ENCODE measurements around the gene DNAH3.
"Not testable (repeated sequence)": the region's sequence is repeated elsewhere in the genome, so short reads cannot be mapped to it uniquely, and the experiment has no call there.

The DNAH3 gene

DNA sequence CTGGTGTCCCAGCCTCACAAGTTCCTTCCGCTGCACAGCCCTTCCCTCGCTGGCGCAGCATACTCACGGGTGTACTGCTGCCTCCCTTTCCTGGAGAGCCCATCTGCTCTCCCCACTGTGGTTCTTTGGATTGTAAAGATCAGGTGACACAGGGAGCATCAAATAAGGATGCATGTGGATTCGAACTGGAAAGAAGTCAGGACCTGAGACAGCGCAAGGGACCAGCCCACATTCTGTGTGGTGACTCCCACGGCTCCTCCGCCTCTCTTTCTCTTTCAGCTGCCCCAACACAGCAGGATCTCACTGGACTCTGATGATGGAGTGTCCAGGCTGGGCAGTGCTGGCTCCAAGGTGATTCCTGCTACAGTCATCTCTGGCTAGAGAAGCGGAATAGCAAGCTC, 15.9 kb upstream of the DNAH3 start:
- no peak for DNase-seq

DNA sequence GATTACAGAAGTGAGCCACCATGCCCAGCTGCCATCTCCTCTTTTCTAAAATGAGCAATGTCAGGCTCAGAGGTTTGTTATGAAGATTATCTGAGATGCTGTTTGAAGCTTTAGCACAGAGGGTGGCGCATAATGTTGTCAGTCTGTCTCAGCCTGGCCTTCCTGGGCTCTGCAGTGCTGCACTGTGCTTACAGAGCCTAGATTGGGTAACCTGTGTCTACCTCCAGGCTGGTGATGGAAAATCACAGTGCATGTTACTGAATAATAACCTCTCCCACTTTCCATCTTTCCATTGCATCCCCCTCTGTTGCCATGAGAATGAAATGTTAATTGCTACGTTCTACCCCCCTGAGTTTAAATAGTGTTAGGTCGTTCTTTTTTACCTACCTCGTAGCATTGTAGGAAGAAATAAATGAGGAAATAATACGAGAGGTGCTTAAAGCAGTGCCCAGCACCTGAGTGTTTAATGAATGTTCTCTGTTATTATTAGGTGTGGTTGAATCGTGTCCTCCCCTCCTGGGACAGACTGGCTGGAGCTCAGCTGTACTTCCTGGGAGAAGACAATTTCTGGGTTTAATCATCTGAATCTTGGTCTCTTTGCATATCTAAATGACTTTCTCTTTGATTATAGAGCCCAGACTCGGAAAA, 14.0 kb upstream of the DNAH3 start:
- no peak for DNase-seq

DNA sequence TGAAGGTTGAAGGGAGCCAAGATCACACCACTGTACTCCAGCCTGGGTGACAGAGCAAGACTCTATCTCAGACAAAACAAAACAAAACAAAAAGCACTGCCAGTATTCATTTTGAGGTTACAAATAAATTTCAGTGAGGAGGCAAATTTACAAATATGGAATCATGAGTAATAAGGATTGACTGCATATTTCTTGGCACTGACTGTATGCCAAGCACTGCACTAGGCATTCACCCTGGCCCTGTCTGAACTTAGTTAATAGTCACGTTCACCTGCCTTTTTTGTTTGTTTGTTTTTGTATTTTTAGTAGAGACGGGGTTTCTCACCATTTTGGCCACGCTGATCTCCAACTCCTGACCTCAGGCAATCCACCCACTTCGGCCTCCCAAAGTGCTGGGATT, 12.9 kb upstream of the DNAH3 start:
- no peak for DNase-seq

DNA sequence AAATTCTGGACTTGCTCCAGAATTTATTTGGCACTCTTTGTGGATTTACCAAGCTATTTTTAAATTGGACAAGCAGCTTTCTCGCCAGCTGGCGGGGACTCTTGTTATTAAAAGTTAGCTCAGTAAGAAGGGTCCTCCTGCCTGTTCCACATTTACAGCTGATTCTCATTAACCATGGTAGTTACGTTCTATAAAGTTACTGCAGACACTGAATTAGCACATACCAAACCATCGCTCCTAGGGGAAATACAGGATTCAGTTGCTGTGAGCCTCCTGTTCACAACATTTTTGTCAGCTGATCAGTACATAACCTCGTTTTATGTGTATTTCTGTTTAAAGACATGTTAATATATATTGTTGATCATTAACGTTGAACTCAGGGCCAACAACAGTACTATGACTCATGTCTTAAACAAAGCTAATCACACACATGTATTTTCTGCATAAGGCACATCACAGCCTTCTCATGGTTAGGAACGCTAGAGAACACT, 12.1 kb upstream of the DNAH3 start:
- DNase-seq = no peak

DNA sequence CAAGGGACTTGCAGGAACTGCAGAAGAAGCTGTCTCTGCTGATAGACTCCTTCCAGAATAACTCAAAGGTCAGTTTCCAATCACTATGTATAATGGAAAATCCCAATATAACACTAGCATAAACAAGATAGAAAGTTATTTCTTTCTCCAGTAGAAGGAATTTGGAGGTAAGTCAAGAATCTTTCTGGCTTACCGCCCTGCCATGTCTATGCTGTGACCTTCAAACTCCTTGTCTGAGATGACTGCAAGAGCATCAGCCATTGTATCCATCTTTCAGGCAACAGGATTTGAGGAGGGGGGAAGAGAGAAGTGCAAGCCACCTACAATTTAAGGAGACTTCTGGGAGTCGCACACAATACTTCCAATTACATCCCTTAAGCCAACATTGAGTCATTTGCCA, 10.6 kb upstream of the DNAH3 start:
- no peak for DNase-seq

DNA sequence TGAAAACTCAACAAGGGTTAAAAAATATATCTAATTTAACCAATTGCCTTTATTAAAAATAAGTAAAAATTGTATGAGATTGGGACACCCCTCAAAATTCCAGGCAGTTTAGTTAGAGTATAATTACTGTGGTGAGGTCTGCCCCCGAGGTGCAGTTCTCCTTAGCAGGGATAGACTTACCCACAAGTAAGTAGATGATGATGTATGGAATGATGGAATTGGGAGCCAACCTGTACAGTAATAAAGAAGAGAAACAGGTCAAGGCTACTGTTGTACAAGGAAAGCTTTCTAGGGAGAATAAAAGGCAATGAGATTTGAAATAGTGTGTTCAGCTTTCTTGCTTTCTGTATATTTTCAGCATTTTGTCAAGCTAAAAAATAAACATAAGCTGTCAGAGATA, 9.6 kb upstream of the DNAH3 start:
- DNase-seq = no peak

DNA sequence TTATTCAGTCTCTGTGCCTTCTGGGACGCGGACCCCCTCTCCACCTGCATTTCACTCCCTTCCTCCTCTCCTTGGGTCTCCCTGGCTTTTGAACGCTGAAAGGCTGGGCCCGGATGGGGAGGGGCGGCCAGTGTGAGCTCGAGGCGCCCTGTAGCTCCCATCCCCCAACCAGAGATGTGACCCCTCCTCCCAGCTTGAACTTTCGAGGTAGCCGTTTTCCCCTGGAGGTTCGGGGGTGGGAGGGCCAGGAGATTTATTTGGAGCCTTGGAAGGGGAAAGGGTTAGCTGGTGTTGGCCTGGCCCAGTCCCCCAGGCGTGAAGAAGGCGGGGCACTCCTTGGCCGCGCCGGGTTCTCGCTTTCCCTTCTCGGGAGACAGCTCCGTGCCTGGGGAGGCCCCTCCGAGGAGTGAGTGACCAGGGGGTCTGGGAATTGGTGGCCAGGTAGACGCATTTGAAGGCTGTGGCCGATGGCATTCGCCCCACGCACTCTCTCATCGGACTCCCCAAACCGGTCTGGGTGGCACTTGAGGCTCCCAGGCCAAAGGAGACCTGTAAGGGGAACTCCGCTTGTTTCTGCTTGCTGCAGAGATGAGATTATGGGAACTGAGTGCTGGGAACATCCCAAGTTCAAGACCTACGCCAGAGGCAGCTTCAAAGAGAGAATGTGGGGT, 8.8 kb upstream of the DNAH3 start:
- peak; percentile 28 for DNase-seq

DNA sequence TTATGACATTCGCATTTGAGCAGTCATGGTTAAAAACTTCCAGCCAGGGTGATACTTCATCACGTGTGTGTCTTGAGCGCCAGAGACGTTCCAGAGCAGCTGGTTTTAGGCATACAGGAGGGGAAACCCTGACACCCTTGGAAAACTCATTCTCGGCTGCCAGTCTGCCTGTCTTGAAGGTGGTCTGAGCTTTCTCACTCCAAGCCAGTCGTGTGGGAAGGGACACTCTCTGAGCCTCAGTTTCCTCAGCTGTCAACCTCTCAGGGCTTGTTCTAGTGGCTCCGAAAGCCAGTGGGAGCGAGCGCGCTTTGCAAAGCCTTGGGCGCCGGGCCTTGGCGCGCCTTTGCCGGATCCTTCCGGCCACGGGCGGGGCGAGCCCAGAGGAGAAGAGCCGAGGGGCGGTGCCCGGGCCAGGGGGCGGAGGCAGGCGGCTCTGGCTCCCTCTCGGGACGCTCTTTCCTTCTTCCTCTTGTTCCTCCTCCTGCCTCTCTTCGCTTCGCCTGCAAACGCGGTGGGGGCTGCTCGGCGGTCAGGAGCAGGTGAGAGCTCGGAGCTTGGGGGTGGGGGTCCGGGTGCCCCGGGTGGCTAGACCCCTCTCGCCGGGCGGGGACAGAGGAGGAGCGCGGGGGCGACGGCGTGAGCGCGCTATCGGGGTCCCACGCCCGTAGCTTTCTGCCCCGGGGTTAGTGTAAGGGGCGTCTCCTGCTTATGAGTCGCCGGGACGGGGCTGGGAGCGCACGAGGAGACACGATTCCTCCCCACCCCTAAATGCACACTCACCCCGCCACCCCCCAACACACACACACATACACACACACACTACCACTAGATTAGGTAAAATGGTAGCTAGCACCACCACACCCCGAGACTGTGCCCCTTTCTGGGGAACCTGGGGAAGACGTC, 7.8 kb upstream of the DNAH3 start, which contains the start of gene LDAF1:
Gene LDAF1 (plus strand): TSS at position 467 of the 903 bp plus-strand sequence. CDS start 2,509 bp downstream, outside the sequence.
- DNase-seq = peak; percentile 84 to 86

DNA sequence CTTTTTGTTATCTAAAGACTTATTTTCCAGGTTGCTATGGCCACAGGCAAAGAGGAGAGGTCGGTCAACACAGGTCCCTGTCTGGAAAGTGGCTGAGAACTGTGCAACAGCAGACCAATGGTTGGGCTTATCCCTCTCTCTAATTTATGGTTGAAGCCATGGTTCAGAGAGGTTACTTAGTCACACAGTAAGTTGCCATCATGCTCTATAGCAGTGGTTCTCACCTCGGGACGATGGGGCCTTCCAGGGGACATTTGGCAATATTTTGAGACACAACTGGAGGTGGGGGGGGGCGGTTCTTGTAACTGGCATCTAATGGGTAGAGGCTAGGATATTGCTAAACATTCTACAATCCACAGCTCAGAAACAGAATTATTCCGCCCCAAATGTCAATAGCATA, 7.0 kb upstream of the DNAH3 start:
- DNase-seq = no peak

DNA sequence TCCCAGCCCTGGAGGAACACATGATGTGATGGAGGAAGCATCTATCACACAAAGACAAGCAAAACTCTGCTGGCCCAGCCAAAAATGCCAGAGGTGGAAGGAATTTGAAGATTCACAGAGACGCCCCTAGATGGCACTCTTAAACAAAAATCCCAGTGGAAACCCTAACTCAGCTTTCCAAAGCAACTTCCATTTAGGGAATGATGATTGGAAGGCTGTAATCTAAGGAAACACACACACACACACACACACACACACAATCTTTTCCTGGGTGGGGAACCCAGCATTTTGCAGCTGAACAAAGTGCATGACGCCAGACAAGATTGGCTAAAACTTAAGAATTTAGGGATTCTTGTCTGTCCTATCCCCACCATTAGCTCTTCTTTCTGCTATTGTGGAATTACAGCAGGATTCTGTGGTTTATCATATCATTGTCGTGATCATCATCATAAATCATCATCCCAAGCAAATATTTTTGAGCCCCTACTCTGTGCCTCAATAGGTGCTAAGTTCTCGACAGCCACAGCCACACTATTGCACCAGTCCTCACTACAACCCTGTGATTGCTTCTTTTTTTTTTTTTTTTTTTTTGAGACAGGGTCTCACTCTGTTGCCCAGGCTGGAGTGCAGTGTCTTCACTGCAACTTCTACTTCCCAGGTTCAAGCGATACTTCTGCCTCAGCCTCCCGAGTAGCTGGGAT, 6.3 kb upstream of the DNAH3 start:
- DNase-seq = peak; percentile 7 to 30

DNA sequence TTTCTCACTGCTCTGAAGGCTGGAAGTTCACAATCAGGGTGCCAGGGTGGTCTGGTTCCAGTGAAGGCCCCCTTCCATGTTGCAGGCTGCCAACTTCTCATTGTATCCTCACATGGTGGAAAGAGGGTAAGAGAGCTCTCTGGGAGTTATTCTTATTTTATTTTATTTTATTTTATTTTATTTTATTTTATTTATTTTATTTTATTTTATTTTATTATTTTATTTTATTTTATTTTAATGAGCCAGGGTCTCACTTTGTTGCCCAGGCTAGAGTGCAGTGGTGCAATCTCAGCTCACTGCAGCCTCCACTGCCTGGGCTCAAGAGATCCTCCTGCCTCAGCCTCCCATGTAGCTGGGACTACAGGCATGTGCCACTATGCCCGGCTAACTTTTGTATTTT, 5.4 kb upstream of the DNAH3 start:
- not testable (repeated sequence) for DNase-seq

DNA sequence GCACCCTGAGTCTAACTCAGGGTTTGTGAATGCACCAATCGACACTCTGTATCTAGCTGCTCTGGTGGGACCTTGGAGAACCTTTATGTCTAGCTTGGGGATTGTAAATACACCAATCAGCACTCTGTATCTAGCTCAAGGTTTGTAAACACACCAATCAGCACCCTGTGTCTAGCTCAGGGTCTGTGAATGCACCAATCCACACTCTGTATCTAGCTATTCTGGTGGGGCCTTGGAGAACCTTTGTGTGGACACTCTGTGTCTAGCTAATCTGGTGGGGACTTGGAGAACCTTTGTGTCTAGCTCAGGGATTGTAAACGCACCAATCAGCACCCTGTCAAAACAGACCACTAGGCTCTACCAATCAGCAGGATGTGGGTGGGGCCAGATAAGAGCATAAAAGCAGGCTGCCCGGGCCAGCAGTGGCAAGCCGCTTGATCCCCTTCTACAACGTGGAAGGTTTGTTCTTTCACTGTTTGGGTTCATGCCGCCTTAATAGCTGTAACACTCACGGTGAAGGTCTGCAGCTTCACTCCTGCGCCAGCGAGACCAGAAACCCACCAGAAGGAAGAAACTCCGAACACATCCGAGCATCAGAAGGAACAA, 2.6 kb upstream of the DNAH3 start:
- not testable (repeated sequence) for DNase-seq

DNA sequence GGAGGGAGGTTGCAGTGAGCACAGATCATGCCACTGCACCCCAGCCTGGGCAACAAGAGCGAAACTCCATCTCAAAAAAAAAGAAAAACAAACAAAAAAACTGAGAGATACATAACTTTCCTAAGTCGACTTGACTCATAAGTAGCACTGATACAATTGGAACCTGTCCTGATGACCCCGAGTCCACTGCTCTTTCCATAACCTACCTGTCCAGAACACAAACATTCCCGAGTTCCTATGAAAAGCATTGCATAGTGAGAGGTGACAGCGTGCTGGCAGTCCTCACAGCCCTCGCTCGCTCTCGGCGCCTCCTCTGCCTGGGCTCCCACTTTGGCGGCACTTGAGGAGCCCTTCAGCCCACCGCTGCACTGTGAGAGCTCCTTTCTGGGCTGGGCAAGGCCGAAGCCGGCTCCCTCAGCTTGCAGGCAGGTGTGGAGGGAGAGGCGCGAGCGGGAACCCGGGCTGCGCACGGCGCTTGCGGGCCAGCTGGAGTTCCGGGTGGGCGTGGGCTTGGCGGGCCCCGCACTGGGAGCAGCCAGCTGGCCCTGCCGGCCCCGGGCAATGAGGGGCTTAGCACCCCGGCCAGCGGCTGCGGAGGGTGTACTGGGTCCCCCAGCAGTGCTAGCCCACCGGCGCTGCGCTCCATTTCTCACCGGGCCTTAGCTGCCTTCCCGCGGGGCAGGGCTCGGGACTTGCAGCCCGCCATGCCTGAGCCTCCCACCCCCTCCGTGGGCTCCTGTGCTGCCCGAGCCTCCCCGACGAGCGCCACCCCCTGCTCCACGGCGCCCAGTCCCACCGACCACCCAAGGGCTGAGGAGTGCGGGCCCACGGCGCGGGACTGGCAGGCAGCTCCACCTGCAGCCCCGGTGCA, 1.7 kb upstream of the DNAH3 start:
- not testable (repeated sequence) for DNase-seq

DNA sequence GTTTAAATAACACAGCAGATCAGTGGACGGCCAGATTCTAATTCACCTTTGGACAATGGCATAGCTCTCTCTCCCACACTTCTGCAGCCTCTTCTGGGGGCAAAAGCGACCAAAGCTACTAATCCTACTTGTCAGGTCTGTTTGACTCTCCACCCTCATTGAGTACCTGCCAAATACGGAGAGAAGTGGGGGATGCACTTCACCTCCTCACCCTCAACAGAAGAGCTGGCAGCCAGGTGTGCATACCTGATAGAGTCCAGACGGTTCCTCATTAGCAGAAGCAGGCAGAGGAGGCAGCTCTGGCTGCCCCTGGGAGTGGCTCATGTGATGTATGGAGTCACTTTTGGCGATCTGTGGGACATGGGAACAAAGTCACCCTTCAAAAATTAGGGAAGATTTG, 4.9 kb downstream of the DNAH3 start:
- no peak for DNase-seq

DNA sequence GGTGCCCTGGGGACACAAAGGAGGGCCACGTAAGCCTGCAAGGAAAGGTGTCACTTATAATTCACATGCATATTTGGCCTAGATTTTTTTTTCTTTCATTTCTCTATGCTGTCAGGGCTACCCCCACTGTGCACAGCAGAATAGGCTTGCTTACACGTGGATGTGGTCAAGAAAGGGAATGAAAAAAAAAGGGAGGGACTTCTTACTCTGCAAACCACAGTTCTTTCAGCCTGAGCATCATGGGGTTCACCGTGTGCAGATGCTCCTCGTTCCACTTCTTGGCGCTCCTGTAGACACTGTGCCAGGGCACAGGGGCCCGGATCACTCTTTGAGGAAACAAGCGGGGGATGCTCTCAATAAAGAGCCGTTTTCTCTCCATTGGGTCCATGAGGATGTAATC, 16.6 kb downstream of the DNAH3 start:
- no peak for DNase-seq

DNA sequence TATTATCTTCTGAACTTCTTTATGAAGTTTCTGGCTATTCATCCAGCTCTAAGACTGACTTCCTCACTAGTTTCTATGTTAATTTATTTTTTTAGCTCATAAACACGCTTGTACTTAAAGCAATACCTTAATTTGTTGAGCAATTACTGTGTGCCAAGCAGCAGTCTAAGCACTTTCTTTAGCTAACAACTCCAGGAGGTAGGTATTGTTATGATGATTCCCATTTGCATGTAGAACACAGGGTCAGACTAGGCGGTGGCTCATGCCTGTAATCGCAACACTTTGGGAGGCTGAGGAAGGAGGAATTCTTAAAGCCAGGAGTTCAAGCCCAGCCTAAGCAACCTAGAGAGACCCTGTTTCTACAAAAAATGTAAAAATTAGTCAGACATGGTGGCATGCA, 19.8 kb downstream of the DNAH3 start:
- DNase-seq = no peak

DNA sequence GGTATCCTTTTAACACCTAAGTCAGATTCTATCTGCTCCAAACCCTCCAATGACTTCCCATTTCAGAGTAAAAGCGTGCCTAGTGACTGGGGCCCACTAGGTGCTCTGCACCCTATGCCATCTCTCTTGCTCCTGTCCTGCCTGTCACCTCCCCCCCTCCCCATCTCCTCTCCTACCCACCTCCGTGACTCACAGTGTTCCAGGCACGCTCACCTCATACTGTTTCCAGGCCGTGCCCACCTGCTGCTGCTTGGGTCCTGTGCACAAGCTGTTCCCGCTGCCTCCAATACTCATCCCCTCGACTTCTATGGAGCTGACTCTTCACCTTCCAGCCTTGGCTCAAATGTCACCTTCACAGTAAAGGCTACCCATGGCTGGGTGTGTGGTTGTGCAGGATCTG, 21.7 kb downstream of the DNAH3 start:
- DNase-seq = no peak

DNA sequence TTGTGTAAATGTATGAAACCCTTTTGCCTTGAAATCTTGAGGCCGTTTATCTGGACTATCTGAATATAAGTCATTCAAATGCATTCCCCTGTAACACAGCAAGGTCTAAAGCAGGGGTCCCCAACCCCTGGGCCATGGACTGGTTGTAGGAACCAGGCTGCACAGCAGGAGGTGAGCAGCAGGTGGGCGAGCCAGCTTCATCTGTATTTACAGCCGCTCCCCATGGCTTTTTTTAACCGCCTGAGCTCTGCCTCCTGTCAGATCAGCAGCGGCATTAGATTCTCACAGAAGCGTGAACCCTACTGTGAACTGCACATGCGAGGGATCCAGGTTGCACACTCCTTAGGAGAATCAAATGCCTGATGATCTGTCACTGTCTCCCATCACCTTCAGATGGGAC, 24.1 kb downstream of the DNAH3 start:
- DNase-seq = no peak

DNA sequence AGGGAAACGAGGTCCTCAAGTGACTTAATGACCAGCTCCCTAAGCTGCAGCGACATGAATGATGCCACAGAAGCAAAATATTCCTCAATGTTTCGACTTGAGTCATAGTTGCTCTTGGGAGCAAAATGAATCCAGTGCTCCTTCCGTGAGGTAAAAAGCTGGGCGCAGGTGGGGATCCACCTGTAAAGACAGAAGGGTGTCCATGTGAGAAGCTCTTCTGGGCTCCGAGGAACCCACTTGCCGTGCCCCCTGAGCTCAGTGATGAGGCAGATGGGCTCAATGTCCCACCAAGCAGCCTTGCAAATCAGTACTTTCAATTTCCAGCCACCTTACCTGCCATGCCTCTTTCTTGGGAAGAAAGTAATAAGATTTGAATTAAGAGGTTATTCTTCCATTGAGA, 25.5 kb downstream of the DNAH3 start:
- DNase-seq = no peak

DNA sequence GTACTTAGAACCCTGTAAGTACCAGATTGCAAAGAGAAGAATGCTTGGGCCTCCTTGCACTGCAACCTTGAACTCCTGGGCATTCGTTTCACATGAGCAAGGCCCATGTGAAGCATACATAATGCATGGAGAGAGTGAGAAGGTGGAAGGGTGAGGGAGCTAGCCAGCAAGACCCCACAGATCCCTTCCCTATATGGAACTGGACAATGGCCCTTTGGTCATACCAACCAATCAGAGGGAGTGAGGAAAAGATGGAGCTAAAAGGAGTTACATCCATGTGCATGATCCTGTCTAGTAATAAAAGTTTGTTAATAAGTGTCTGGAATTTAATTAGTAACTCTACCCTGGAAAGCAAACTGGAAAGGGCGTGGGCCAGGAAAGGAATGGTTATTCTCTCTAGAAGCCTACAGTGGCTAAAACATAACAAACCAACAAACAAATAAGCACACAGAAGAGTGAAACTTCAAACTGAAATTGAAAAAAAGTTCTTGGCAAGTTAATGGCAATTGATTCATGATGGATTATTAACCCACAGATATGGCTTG, 29.6 kb downstream of the DNAH3 start:
- DNase-seq = no peak

DNA sequence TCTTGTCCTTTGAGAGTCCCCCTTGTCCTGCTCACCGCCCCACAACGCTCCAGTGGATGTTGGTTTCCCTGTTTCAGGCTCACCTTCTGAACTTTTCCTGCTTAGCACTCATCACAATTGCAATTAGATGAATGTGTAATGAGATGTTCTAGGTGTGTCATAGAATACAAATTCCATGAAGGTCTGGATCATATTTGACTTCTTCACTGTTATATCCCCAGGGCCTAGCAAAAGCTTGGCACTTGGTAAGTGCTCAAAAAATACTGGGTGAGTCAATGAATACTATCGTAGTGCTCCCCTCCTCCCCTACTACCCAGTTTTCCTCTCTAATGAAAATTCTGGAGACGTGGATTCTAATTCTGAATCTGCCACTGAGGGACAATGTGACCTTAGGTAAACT, 33.1 kb downstream of the DNAH3 start:
- DNase-seq = no peak
